Urothelium cell line (cell line): ENCODE results near the gene DNAH8.

Source experiments
- DNase-seq: peaks from one replicate; pipeline ENCODE4 v3.0.0; 2011; ENCODE audit warnings: low spot score, mixed read lengths
- FAIRE-seq: peaks from 2 replicates; lab custom pipeline; 2011; peaks lifted over from hg19 to GRCh38; lab: Jason Lieb, UNC

DNAH8 gene

DNA sequence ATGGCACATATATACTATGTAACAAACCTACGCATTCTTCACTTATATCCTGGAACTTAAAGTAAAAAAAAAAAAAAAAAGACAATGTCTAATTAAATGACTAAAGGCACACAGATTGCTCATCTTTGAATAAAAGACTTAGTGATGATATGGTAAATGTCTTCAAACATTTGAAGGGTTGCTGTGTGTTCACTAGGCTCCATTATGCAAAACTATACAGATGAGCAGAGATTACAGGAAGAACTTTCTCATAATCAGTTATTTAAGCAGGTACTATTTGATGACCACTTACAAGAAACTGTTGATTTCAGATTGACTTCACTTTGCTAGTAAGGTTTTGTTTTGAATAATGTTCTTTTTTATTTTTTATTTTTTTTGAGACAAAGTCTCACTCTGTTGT, 34.4 kb downstream of the DNAH8 start:
- no peak for FAIRE-seq
- DNase-seq: no peak

DNA sequence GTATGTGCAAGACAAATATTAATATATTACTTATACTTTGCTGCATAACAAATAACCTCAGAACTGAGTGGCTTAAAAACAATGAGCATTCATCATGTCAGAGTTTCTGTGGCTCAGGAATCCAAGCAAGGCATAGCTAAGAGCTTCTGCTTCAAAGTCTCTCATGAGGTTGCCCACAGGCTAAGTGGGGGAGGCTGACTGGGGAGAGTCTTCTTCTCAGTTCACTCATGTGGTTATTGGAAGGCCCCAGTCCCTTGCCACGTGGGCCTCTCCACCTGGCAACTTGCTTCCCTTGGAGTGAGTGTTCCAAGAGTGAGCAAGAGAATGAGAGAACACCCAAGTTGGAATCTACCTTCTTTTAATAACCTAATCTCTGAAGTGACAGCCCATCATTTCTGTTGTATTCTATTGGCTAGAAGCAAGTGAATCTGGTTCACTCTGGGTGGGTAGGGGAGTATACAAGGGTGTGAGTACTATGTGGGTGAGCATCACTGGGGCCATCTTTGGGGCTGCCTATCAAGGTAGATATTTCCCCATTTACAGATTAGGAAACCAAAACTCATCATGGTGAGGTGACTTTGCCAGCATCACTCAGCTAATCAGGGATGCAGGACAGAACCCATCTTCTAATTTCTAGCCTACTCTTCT, 36.0 kb downstream of the DNAH8 start:
- no peak for FAIRE-seq
- no peak for DNase-seq

DNA sequence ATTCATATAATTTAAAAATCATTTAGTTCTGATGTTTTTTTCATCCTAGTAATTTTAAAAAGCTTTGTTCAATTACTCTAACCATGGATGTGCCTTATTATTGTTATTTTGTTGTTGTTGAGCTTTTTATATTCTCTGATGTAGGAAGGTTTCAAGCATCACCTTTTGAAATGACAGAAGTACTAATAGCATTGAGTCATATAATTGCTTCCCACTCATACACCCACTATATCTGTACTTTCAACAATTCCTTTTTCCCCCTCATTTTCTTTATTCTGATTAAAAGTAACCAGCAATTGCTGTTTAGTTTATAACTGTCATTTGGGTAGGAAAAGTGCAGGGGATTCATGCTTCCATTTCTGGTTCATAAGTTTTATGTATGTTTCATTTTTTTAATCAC, 38.6 kb downstream of the DNAH8 start:
- FAIRE-seq: no peak
- no peak for DNase-seq

DNA sequence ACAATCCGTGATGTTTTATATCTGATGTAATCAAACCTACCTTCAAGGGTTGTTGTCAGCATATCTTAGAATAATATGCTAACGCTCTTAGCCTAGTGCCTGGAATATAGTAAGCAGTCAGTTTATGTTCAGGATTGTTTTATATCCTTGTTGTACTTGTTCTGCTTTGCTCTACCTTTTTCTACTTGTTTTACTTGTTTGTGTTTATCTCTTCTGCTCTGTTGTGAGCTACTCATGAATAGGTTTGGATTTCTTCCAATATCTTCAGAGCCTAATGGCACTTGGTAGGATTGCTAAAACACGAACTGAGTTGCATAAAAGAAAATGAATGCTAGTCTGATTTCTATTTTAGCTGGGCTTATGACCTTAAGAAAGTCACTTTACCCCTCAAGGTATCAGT, 40.1 kb downstream of the DNAH8 start:
- no peak for FAIRE-seq
- DNase-seq: no peak

DNA sequence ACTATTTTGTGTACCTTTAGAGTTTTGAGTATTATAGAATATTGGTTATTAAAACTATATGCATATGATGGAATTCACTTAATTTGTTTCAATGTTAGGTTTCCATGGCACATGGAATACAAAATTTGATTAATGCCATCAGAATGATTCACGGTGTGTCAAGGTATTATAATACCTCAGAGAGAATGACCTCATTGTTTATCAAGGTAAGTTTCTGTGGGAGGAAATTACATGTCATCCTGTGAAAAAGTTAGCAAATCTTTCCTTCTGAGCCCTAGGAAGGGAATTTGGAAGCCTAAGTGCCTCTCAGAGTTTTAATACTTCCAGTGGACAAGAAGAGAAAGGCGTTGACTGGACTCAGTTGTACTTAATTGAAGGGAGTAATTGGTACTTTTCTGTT, 40.8 kb downstream of the DNAH8 start:
- FAIRE-seq (no peak), DNase-seq (peak; percentile 31)

DNA sequence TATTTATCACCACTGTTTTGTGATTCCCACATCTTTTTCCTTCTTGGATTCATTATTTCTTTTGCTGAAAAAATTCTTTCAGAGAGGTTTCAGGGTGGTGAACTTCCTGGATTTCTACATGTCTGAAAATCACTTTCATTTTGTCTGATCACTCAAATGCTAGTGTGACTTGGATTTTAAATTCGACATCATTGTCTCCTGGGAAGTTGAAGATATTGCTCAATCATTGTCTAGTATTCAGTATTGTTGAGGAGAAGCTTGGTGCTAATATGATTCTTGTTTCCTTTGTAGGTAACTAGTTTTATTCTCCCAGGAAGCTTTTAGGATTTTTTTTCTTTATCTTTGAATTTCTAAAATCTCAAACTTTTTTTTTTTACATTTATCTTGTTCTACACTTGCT, 45.0 kb downstream of the DNAH8 start:
- FAIRE-seq: no peak

DNA sequence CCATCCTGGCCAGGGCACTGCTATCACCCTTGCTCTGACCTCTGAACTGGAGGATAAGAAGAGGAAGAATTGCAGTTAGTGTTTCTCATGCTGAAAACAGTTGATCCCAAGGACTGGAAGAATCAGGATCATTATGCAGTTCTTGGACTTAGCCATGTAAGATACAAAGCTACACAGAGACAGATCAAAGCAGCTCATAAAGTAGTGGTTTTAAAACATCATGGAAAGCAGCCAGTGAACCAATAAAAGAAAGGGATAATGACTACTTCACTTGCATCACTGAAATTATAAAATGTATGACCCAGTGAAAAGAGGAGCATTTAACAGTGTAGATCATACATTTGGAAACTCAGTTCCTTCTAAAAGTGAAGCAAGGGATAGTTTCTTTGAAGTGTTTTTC, 47.7 kb downstream of the DNAH8 start:
- DNase-seq (no peak), FAIRE-seq (no peak)

More for the DNA sequence above, 45.0 kb downstream of the DNAH8 start:
- no peak for DNase-seq

DNA sequence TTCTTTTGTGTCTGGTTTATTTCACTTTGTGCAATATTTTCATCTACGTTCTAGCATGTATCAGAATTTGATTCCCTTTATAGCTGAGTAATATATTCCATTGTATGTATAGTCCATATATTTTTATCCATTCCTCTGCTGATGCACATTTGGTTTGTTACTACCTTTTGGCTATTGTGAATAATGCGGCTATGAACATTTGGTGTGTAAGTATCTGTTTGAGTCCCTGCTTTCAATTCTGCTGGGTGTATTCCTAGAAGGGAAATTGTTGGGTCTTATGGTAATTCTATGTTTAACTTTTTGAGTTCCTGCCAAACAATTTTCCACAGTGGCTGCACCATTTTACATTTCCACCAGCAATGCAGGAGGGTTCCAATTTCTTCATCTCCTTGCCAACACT, 52.4 kb downstream of the DNAH8 start:
- no peak for FAIRE-seq
- no peak for DNase-seq

DNA sequence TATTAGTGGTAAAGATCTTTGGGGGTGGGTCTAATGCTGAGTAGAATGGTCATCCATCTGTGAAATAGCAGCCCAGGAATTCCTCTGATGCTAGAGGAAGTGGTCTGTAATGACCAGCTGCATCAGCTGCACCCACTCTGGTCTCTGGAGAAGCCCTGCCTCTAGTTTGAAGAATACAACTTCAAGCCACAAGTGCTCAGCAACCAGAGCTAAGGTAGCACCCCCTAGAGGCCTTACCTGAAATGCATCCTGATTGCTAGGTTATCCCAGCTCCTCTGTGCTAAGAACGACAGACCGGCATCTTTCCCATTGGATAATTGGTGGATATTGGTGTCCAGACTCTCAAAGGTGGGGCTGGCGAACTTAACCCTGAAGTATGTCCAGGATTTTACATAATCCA, 58.2 kb downstream of the DNAH8 start:
- no peak for FAIRE-seq
- no peak for DNase-seq

DNA sequence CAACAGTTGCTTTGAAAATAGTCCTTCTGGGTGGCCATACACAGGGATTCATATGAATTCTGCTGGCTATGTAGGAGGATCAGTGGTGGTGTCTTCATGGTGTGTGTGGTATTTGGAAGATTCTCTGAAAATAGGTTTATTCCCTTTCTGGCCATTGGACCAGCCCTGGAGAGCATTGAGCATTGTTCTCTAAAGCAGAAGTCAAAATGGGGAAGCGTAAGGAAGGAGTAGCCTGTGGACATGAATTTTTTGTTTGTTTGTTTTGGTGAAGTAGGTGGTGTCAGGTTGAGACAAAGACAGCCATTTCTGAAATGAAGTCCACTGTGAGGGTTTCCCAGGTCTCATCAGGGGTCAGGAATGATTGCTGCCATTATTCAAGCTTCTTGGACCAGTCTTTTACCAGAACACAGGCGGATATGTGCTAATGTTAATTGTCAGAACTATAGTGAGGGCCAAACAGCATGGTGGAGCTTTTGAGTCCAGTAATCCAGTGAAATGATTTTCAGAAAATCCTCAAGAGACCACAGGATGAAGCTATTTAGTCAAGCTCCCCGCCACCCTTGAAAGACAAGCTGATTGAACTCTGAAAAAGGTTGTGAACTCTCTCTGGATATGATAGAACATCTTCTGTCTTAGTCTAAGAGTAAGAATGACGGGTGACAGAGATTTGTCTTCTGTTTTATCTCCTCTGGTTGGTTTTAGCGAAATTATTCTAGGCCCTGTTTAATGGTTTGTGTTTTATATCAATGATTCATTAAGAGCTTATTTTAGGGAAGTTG, 60.0 kb downstream of the DNAH8 start:
- DNase-seq (no peak), FAIRE-seq (no peak)

DNA sequence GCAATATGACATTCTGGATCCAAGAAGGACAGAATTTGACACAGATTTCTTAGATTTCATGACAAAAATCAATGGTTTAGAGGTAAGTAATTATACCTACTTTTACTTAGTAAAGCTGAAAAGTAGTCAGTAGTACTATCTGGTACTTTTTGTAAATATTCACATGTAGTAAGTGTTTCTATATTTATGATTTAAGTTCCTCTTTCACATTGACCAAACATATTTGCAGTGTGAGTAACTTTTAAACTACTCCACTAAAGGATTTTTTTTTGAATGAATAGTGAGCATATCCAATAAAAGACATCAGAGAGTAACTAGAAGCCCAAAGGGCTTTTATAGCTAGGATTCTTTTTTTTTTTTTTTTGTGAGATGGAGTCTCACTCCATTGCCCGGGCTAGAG, 60.8 kb downstream of the DNAH8 start:
- FAIRE-seq: no peak
- no peak for DNase-seq

DNA sequence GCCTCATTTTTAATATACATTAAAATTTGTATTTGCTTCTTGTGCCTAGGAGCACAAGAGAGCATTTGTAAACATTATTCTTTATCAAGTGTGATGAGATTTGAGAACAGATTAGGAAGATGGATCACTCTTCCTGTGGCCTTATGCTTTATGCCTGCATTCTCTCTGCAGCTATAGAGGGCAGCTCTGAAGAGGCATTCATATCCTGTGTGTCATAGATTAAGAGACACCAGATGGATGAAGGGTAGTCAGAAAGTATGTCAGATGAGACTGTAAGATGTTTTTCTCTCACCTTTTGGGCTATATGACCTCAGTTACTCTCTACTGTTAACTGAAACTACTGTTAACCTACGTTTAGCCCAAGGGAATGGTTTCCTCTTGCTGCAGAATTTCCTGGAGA, 61.4 kb downstream of the DNAH8 start:
- FAIRE-seq (no peak), DNase-seq (peak; percentile 26)

DNA sequence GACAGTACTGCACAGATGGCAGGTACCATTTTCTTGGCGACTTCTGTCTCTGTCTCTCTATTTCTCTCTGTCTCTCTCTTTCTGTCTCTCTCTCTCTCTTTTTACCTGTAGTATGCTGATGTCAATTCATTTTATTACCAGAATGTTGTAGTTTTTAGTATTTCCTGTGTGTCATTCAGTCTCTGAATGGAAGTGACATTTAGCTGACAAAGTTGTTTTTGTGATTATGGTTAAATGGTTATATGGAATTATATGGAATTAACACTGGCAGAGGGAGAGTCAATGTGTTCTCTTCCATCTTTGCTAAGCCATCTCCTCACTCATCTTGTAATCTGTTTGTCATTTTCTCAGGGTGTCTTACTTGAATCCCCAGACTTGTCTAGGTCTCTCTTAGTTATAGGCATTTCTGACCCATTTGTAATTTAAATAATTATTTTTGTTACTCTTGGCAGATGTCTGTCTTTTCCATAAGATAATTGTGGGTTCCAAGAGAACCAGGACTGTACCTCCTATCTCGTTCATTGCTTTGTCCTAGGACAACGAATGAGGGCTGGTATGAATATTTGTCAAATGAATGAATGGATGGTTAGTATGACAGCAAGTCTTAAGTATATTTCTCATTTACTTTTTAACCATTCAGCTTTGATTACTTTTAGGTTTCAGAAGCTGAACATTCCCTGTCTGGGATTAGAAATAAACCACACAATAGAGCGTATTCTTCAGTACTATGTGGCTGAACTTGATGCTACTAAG, 64.4 kb downstream of the DNAH8 start:
- FAIRE-seq (no peak), DNase-seq (no peak)

DNA sequence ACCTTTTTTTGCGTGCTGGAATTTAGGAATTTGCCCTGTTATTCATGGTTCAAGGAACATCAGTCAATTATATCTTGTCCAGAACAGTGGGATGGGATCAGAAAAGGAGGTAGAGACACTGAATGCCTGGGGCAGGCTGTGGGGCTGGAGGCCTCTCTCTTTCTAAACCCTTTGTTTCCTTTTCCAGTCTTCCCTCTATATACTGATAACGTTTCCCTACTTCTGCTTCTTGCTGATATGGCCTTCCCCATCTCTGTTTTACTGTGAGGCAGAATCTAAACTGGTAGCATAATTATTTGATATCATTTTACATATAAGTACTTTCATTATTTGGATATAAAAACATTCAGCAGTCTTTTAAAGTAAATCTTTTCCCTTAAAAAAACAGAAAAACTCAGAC, 67.5 kb downstream of the DNAH8 start:
- FAIRE-seq: no peak
- no peak for DNase-seq

DNA sequence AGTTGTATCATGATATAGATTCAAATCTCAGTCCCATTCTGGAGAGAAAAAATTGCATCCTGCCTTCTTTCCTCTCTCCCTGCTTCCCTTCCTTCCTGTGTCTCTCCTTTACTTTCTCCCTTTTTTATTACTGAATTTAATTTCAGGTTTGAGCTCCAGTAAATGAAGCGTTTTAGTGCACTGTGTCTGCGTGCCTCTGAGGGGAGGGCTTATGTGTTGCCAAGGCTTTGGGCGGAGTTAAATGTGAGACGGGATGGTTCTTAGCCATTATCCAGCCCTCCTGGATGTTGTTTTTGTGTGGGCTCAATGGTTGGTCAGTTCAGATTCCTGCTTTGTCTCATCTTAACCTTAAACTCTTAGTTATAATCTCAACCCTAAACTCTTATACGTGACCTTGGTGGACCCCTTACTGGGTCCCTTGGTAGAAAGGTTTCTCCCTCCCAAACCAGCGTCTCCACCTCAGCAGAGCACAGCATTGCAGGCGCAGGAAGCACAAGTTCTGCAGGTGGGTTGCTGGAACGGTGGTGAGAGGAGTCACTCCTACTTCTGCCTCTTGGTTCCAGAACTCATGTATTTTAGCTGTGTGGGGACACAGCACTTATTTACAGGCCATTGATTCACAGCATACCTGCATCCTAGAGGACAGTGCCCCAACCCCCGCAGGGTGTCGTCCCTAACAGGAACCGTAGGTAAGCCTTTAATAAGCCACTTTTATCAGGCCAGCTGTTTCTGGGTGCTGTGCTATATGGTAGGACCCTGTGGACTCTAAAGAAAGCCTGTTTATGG, 68.5 kb downstream of the DNAH8 start:
- FAIRE-seq: no peak
- no peak for DNase-seq

DNA sequence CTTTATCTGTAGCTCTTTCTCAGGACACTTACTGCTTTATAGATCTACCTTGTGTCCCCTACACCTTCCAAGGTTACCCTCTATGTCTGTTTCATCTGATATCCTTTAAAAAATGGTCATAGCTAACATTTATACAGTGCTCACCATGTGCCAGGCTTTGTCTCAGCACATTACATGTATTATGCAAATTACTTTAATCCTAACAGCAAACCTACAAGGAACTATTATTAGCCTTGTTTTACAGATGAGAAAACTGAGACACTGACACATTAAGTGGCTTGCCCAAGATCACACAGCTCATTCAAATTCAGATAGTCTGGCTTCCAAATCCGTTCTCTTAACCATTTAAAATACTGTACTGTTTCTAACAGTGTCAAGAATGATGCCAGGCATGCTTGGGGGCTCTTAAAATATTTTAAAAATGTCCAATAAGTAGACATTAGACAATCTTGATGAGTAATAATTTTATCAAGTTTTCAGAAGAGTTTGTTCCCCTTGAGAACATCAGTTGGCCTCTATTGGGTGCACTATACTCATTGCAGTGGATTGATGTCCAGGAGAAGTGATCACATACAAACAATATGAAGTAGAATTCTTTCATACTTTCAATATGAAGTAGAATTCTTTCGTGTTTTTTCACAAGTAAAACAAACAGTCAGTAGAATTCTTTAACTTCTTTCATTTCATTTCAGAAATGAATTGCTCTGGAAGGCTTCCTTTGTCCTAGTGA, 69.6 kb downstream of the DNAH8 start:
- DNase-seq (no peak), FAIRE-seq (no peak)

DNA sequence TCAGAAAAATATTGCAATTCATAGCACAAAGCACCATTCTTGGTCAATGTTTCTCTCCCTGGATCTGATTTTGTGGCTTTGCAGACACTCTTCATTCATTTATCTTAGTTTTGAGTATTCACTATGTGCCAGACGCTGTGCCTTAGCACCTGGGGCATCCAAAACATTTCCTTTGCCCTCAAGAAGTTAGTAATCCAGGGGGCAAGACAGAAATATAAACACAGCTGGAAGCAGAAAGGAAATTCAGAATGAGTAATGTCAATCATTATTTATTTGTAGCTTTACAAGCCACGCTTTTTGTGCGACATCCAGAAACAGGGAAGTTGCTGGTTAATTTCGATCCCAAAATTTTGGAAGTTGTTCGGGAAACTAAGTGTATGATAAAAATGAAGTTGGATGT, 71.4 kb downstream of the DNAH8 start:
- DNase-seq (no peak), FAIRE-seq (no peak)

DNA sequence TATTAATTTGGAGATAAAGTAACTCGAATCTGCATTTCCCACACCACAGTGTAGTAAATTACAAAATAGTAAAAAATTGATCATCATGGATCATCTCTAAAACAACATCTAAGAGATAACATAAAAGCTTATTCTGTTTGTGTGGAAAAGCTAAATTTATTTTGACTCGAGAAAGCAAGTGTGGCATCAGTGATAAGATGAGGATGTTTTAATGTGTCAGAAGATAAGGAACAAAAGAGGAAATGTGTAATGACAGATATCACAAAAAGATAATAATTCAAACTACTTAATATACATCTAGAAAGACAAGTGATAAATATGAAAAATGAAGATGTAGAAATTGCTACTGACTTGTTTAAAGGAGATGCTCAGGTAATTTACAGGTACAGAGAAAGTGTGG, 74.1 kb downstream of the DNAH8 start:
- DNase-seq (no peak), FAIRE-seq (no peak)

DNA sequence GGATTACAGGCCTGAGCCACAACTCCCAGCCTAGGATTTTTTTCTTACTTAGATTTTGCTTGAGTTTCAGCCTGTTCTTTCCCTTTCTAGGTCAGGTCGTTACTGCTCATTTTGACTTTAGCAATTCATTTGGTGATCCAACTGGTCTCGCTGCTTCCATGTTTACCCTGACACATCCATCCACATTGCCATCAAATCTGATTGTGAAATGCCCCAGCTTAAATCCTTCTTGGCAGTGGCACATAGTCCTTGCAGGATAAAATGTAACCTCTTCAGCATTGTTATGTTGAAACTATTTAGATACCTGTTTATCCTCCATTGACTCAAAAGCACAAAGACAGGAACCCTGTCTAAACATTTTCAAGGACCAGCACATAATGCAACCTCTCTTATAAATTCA, 77.2 kb downstream of the DNAH8 start:
- FAIRE-seq (no peak), DNase-seq (no peak)

DNA sequence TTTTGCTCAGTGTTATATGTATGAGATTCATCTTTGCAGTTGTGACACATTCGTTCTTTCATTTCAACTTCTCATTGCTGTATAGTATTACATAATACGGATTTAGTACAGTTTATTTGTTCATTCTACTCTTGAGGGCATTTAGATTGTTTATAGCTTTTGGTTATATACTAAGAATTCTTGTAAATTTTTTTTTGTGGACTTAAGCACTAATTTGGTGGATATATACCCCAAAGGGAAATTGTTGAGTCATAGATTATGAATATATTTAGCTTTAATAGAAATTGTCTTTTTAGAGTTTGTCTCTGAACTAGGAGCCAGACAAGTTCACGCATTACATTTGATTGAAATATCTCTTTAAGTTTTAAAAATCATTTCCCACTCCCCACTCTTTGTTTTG, 79.6 kb downstream of the DNAH8 start:
- FAIRE-seq: no peak
- DNase-seq: no peak

DNA sequence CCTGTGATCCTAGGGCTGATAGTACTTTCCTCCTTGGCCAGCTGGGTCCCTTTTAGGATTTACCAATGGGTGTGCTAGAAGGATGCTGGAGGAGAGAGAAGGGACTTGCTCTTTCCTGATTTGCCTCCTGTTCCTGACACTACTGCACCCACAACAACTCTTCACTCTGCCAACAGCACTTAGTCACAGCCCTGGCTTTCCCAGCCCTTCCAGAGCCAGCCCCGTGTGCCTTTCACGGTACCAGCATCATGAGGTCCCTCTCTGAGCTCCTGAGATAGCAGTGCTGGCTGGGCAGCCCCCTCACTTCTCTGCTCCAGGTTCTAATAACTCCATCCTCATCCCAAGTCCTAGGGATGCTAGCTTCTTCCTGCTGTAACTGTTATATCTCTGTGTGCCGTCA, 80.9 kb downstream of the DNAH8 start:
- no peak for DNase-seq
- FAIRE-seq: no peak
